Measurements from ENCODE around the gene TRAFD1.

- no peak for TF ChIP-seq CTCF (conservative IDR thresholded peaks at IDR 0.05; ENCODE audit: low read depth, low read length)
- TF ChIP-seq EZH2 (IDR thresholded peaks at IDR 0.05; ENCODE audit: borderline replicate concordance, low read depth, low read length, poor library complexity, severe bottlenecking), result no peak
Observed at GRCh38 chr12:112140728-112141127, 15.4 kb downstream of the TRAFD1 start.

All from A673 (cell line).